HAP-1 (cell line): ENCODE data around the gene DHX32.

Experiments
- DNase-seq, 2 experiments: peaks; one replicate each; pipeline ENCODE4 v3.0.0-alpha.2; 2016 to 2020; ENCODE audit warnings: low spot score in 2 of 2
- H3K27me3 ChIP-seq: fragments of 250-450 bp; sonication (Bioruptor Pico); 2 replicates; pipeline ENCODE4 v1.5.1; 2020; ENCODE audit warnings: low read depth, mild to moderate bottlenecking, moderate library complexity
- H3K36me3 ChIP-seq: fragments of 250-450 bp; sonication (Bioruptor Pico); replicated peaks from 2 replicates; pipeline ENCODE4 v1.5.1; 2020; ENCODE audit warnings: mild to moderate bottlenecking
- H3K4me1 ChIP-seq: fragments of 250-450 bp; sonication (Bioruptor Pico); 2 replicates; pipeline ENCODE4 v1.5.1; 2020; ENCODE audit warnings: mild to moderate bottlenecking
- H3K4me3 ChIP-seq: fragments of 250-450 bp; sonication (Bioruptor Pico); 2 replicates; pipeline ENCODE4 v1.5.1; 2020; ENCODE audit warnings: mild to moderate bottlenecking, moderate library complexity
- H3K9me3 ChIP-seq: fragments of 250-450 bp; sonication (Bioruptor Pico); 2 replicates; pipeline ENCODE4 v1.5.1; 2020; ENCODE audit warnings: mild to moderate bottlenecking, moderate library complexity
- in situ Hi-C: fragments of 300-500 bp; cut with MboI; formaldehyde crosslinking; loops from 3 replicates; pipeline ENCODE4 v1.14.3; 2020; ENCODE audit warnings: low sequenced_read_pairs, inconsistent platforms, mixed read lengths

Gene DHX32

GRCh38 chr10:125797424-125797823, 83.7 kb downstream of the DHX32 start:
- in situ Hi-C loops = no loop called here
- Histone ChIP-seq H3K4me3 (no peak overlapping the region), H3K27me3 (no peaks in the 10 kb centered on the region), H3K36me3 (peaks cover 6% of the 10 kb centered on the region), H3K4me1 (no peaks in the 10 kb centered on the region), H3K9me3 (no peaks in the 10 kb centered on the region)
- no peak for DNase-seq

- in situ Hi-C loops = no loop called here
- H3K4me3 ChIP-seq = no peak overlapping the region
- no peaks in the 10 kb centered on the region for H3K27me3 ChIP-seq
- no peaks in the 10 kb centered on the region for H3K4me1 ChIP-seq
- DNase-seq = no peak
- H3K36me3 ChIP-seq = peaks cover 6% of the 10 kb centered on the region
- no peaks in the 10 kb centered on the region for H3K9me3 ChIP-seq
Measured at GRCh38 chr10:125795637-125796190, 85.4 kb downstream of the DHX32 start.

GRCh38 chr10:125795128-125795527, 86.0 kb downstream of the DHX32 start:
- in situ Hi-C loops = no loop called here
- H3K36me3 ChIP-seq = peaks cover 6% of the 10 kb centered on the region
- no peaks in the 10 kb centered on the region for H3K9me3 ChIP-seq
- H3K4me1 ChIP-seq = no peaks in the 10 kb centered on the region
- DNase-seq = no peak
- H3K4me3 ChIP-seq = no peak overlapping the region
- no peaks in the 10 kb centered on the region for H3K27me3 ChIP-seq

- in situ Hi-C loops = no loop called here
- Histone ChIP-seq H3K27me3 (no peaks in the 10 kb centered on the region), H3K4me3 (no peak overlapping the region), H3K4me1 (no peaks in the 10 kb centered on the region), H3K9me3 (no peaks in the 10 kb centered on the region), H3K36me3 (peaks cover 6% of the 10 kb centered on the region)
- DNase-seq = no peak
Measured at GRCh38 chr10:125792342-125793300, 88.5 kb downstream of the DHX32 start.

GRCh38 chr10:125788156-125789034, 92.7 kb downstream of the DHX32 start:
- DNase-seq = no peak
- in situ Hi-C loops = no loop called here
- Histone ChIP-seq H3K9me3 (no peaks in the 10 kb centered on the region), H3K36me3 (peaks cover 3% of the 10 kb centered on the region; the same call in 1 of the 2 replicates), H3K4me3 (no peak overlapping the region), H3K4me1 (no peaks in the 10 kb centered on the region), H3K27me3 (no peaks in the 10 kb centered on the region)
